HCT116 (cell line): Measurements from ENCODE around the gene ALKBH7. TPM values are rescaled to one million over a fixed set of nuclear protein-coding genes. Genes with fewer than 3 reads are reported as not detected.

Source experiments
- ATAC-seq: fragments of 200-7000 bp; cut with Tn5 transposase; 2 replicates; pipeline ENCODE4 v1.9.1; 2020; ENCODE audit warnings: mild to moderate bottlenecking, moderate library complexity
- BruUV-seq: library from RNA; stranded (reverse); fragments of 400-500 nt; replicated peaks from 2 replicates; lab custom pipeline; 2021; lab: Mats Ljungman, UMichigan
- CTCF ChIA-PET: fragments of 300-600 bp; sonication (Branson Sonifier 250); formaldehyde crosslinking; loops from one replicate; lab custom pipeline; 2021; ENCODE audit warnings: antibody characterized with exemption; lab: Charles Lee
- POLR2A ChIA-PET: fragments of 300-600, 350-600 bp; sonication (Branson Sonifier 250); formaldehyde crosslinking; loops from one replicate; lab custom pipeline; 2021; ENCODE audit warnings: antibody characterized with exemption; lab: Charles Lee
- RAD21 ChIA-PET, 2 experiments: fragments of 300-600 bp; sonication (Branson Sonifier 250); formaldehyde crosslinking; loops; one replicate each; lab custom pipeline; 2023; ENCODE audit warnings: low total read pairs in 2 of 2; ENCODE audit not compliant: uncharacterized antibody in 2 of 2, unreplicated experiment in 2 of 2, low non-redundant PET in 1 of 2; lab: Charles Lee
- DNase-seq: peaks from one replicate; pipeline ENCODE4 v3.0.0-alpha.2; 2010; ENCODE audit warnings: low read depth, low spot score
- H2AFZ ChIP-seq: fragments of 200-600 bp; shearing (Covaris generic), sonication (generic); 2 replicates; pipeline ENCODE4 v1.6.1; 2017; ENCODE audit warnings: low read depth, mixed run types, mixed read lengths, antibody characterized with exemption, low read length; ENCODE audit not compliant: poor library complexity, severe bottlenecking
- H3K27ac ChIP-seq: 2 replicates; pipeline ENCODE4 v1.5.1; 2012; ENCODE audit warnings: low read depth, low read length
- H3K27me3 ChIP-seq: fragments of 200-600 bp; sonication (generic); 2 replicates; pipeline ENCODE4 v1.6.1; 2016; ENCODE audit warnings: mixed run types, low read length, mixed read lengths; ENCODE audit not compliant: insufficient read depth
- H3K36me3 ChIP-seq, 2 experiments: fragments of 200-500 bp in 1 of 2; fragments of 200-600 bp in 1 of 2; sonication (Bioruptor generic) in 1 of 2; sonication (generic) in 1 of 2; 2 replicates each; pipeline versions ENCODE4 v1.5.1 to v1.6.1; 2014 to 2016; ENCODE audit warnings: low read length in 2 of 2, inconsistent platforms in 1 of 2, mixed read lengths in 1 of 2, mixed run types in 1 of 2; ENCODE audit not compliant: insufficient read depth in 2 of 2, control insufficient read depth in 1 of 2
- H3K4me1 ChIP-seq, 2 experiments: fragments of 200-600 bp in 1 of 2; sonication (generic) in 1 of 2; 2 replicates each; pipeline versions ENCODE4 v1.5.1 to v1.6.1; 2012 to 2017; ENCODE audit warnings: low read length in 2 of 2, inconsistent platforms in 1 of 2, mild to moderate bottlenecking in 1 of 2, mixed read lengths in 1 of 2, mixed run types in 1 of 2, moderate library complexity in 1 of 2; ENCODE audit not compliant: insufficient read depth in 2 of 2, control insufficient read depth in 1 of 2
- H3K4me2 ChIP-seq: fragments of 200-600 bp; sonication (generic); 2 replicates; pipeline ENCODE4 v1.6.1; 2017; ENCODE audit warnings: mixed run types, low read length, mixed read lengths
- H3K4me3 ChIP-seq, 2 experiments: fragments of 200-600 bp in 1 of 2; sonication (generic) in 1 of 2; replicated peaks in 1 of 2; 2 replicates each; pipeline ENCODE4 v1.5.1; 2011 to 2016; ENCODE audit warnings: low read length in 2 of 2, control low read depth in 1 of 2, low read depth in 1 of 2, mild to moderate bottlenecking in 1 of 2, mixed read lengths in 1 of 2, mixed run types in 1 of 2
- H3K79me2 ChIP-seq: fragments of 200-600 bp; sonication (generic); 2 replicates; pipeline ENCODE4 v1.6.1; 2017; ENCODE audit warnings: mild to moderate bottlenecking, mixed run types, low read length, moderate library complexity, mixed read lengths; ENCODE audit not compliant: insufficient read depth
- H3K9ac ChIP-seq: fragments of 200-600 bp; sonication (generic); 2 replicates; pipeline ENCODE4 v1.6.1; 2016; ENCODE audit warnings: low read length, mixed read lengths
- H3K9me2 ChIP-seq: fragments of 200-600 bp; sonication (generic), shearing (Covaris generic); 2 replicates; pipeline ENCODE4 v1.6.1; 2017; ENCODE audit warnings: mixed run types, mild to moderate bottlenecking, moderate library complexity; ENCODE audit not compliant: insufficient read depth
- H3K9me3 ChIP-seq, 2 experiments: fragments of 200-500 bp in 1 of 2; fragments of 200-600 bp in 1 of 2; sonication (Bioruptor generic) in 1 of 2; sonication (generic) in 1 of 2; 2 replicates each; pipeline ENCODE4 v1.6.1; 2014 to 2017; ENCODE audit warnings: low read length in 2 of 2, mixed read lengths in 2 of 2, inconsistent platforms in 1 of 2, low read depth in 1 of 2, mild to moderate bottlenecking in 1 of 2, mixed run types in 1 of 2, moderate library complexity in 1 of 2; ENCODE audit not compliant: control insufficient read depth in 1 of 2, insufficient read depth in 1 of 2
- H4K20me1 ChIP-seq: fragments of 200-600 bp; sonication (generic), shearing (Covaris generic); 2 replicates; pipeline ENCODE4 v1.6.1; 2017; ENCODE audit warnings: mixed run types, mild to moderate bottlenecking, moderate library complexity; ENCODE audit not compliant: insufficient read depth
- EZH2 ChIP-seq: fragments of 200-600 bp; sonication (generic); IDR thresholded peaks from 2 replicates; pipeline ENCODE4 v1.6.1; 2017; ENCODE audit warnings: antibody characterized with exemption, mixed run types
- JUND ChIP-seq: IDR thresholded peaks from 2 replicates; pipeline ENCODE4 v1.6.1; 2012
- SIN3A ChIP-seq: IDR thresholded peaks from 2 replicates; pipeline ENCODE4 v1.6.1; 2012; ENCODE audit warnings: low read depth
- SRF ChIP-seq: IDR thresholded peaks from 2 replicates; pipeline ENCODE4 v1.6.1; 2012; ENCODE audit warnings: low read depth
- TCF7L2 ChIP-seq: IDR thresholded peaks from 2 replicates; pipeline ENCODE4 v1.7.0; 2011; ENCODE audit warnings: borderline replicate concordance, inconsistent platforms; ENCODE audit not compliant: insufficient read depth, insufficient read length; ENCODE audit errors: extremely low read depth
- ZFX ChIP-seq: fragments of 450-650 bp; IDR thresholded peaks from 2 replicates; pipeline ENCODE4 v1.6.1; 2017
- intact Hi-C: fragments of 100-400 bp; cut with micrococcal nuclease; formaldehyde crosslinking; loops from 2 replicates; pipeline ENCODE4 v1.10.0; 2022
- total RNA-seq: library from RNA; stranded (reverse); gene quantifications from one replicate; pipeline ENCODE4 v1.2.1, GENCODE V29; 2021; ENCODE audit not compliant: unreplicated experiment
- TF ChIP-seq, protein P1 (sequence below): IDR thresholded peaks from 2 replicates; pipeline ENCODE4 v1.6.1; 2012
- TF ChIP-seq, protein P2 (sequence below), 3 experiments: fragments of 200-600 bp in 1 of 3; sonication (generic) in 1 of 3; IDR thresholded peaks in 2 of 3; conservative IDR thresholded peaks in 1 of 3; 2 replicates each; pipeline ENCODE4 v1.5.1; 2012 to 2017; ENCODE audit warnings: low read depth in 2 of 3, low read length in 2 of 3, antibody characterized with exemption in 1 of 3, borderline replicate concordance in 1 of 3, control low read depth in 1 of 3, mild to moderate bottlenecking in 1 of 3, mixed read lengths in 1 of 3, mixed run types in 1 of 3, moderate library complexity in 1 of 3; ENCODE audit not compliant: insufficient read depth in 1 of 3
- TF ChIP-seq, protein P3 (sequence below): IDR thresholded peaks from 2 replicates; pipeline ENCODE4 v1.6.1; 2011; ENCODE audit warnings: mild to moderate bottlenecking, low read length, moderate library complexity; ENCODE audit not compliant: insufficient replicate concordance; ENCODE audit errors: extremely low read depth
- TF ChIP-seq, protein P4 (sequence below): IDR thresholded peaks from 2 replicates; pipeline ENCODE4 v1.6.1; 2012; ENCODE audit warnings: low read depth

Gene ALKBH7
- total RNA-seq, 1 experiment from 2014 or later: 57.1 TPM

DNA sequence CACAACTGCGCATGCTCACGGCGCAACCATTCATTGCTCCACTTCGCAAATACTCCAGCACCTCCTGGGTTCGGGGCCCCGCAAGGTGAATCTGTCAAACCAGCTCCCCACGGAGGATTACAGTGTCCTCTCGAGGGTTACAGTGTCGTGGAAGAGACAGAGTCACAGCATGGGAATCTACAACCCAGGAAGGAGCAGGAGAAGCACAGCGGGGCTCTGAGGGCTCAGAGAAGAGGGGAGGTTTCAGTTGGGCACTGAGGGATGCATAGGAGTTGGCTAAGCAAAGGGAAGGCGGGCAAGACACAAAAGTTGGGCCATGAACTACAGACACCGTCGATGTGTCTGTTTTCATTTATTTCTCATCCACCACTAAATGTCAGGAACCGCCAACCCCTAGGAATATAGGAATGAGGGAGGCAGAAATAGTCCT is 21.4 kb downstream of the ALKBH7 start:
- no peaks in the 10 kb centered on the region for H3K9me3 ChIP-seq
- peaks cover 32% of the 10 kb centered on the region for H3K79me2 ChIP-seq
- ChIA-PET CTCF (no interaction called here), POLR2A (interaction anchor here (0.6 kb wide), 1 partner anchor 21 kb away, joined by 9 read pairs; the partner anchor contains the start of gene ALKBH7), RAD21 (interaction anchor here in 1 of 2 experiments (1.0 kb wide), 1 partner anchor 31 kb away, joined by 3 read pairs; the partner anchor contains the start of gene KHSRP)
- no peaks in the 10 kb centered on the region for H3K9me2 ChIP-seq
- peak overlapping the region; percentile 79 for H3K4me2 ChIP-seq
- H4K20me1 ChIP-seq: no peaks in the 10 kb centered on the region
- H3K27ac ChIP-seq: peak overlapping the region; percentile 71
- ATAC-seq (peak; percentile 9), DNase-seq (no peak)
- peak overlapping the region; percentile 90 for H3K9ac ChIP-seq
- peak overlapping the region; percentile 69 to 90 for H3K4me3 ChIP-seq
- TSS peak; percentile 83 for BruUV-seq
- H3K27me3 ChIP-seq: no peaks in the 10 kb centered on the region
- TF ChIP-seq EZH2: no peak
- TF ChIP-seq JUND: no peak
- TF ChIP-seq SRF: no peak
- TF ChIP-seq, protein P1, sequence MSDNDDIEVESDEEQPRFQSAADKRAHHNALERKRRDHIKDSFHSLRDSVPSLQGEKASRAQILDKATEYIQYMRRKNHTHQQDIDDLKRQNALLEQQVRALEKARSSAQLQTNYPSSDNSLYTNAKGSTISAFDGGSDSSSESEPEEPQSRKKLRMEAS: no peak
- TF ChIP-seq, protein P2, sequence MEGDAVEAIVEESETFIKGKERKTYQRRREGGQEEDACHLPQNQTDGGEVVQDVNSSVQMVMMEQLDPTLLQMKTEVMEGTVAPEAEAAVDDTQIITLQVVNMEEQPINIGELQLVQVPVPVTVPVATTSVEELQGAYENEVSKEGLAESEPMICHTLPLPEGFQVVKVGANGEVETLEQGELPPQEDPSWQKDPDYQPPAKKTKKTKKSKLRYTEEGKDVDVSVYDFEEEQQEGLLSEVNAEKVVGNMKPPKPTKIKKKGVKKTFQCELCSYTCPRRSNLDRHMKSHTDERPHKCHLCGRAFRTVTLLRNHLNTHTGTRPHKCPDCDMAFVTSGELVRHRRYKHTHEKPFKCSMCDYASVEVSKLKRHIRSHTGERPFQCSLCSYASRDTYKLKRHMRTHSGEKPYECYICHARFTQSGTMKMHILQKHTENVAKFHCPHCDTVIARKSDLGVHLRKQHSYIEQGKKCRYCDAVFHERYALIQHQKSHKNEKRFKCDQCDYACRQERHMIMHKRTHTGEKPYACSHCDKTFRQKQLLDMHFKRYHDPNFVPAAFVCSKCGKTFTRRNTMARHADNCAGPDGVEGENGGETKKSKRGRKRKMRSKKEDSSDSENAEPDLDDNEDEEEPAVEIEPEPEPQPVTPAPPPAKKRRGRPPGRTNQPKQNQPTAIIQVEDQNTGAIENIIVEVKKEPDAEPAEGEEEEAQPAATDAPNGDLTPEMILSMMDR (IDR thresholded peaks at IDR 0.05 in 2 of 3, conservative IDR thresholded peaks at IDR 0.05 in 1 of 3; ENCODE audit: borderline replicate concordance in 1 of 3, insufficient read depth in 1 of 3, low read depth in 2 of 3, low read length in 2 of 3): no peak
- TF ChIP-seq, protein P3, sequence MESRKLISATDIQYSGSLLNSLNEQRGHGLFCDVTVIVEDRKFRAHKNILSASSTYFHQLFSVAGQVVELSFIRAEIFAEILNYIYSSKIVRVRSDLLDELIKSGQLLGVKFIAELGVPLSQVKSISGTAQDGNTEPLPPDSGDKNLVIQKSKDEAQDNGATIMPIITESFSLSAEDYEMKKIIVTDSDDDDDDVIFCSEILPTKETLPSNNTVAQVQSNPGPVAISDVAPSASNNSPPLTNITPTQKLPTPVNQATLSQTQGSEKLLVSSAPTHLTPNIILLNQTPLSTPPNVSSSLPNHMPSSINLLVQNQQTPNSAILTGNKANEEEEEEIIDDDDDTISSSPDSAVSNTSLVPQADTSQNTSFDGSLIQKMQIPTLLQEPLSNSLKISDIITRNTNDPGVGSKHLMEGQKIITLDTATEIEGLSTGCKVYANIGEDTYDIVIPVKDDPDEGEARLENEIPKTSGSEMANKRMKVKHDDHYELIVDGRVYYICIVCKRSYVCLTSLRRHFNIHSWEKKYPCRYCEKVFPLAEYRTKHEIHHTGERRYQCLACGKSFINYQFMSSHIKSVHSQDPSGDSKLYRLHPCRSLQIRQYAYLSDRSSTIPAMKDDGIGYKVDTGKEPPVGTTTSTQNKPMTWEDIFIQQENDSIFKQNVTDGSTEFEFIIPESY: no peak
- TF ChIP-seq, protein P4, sequence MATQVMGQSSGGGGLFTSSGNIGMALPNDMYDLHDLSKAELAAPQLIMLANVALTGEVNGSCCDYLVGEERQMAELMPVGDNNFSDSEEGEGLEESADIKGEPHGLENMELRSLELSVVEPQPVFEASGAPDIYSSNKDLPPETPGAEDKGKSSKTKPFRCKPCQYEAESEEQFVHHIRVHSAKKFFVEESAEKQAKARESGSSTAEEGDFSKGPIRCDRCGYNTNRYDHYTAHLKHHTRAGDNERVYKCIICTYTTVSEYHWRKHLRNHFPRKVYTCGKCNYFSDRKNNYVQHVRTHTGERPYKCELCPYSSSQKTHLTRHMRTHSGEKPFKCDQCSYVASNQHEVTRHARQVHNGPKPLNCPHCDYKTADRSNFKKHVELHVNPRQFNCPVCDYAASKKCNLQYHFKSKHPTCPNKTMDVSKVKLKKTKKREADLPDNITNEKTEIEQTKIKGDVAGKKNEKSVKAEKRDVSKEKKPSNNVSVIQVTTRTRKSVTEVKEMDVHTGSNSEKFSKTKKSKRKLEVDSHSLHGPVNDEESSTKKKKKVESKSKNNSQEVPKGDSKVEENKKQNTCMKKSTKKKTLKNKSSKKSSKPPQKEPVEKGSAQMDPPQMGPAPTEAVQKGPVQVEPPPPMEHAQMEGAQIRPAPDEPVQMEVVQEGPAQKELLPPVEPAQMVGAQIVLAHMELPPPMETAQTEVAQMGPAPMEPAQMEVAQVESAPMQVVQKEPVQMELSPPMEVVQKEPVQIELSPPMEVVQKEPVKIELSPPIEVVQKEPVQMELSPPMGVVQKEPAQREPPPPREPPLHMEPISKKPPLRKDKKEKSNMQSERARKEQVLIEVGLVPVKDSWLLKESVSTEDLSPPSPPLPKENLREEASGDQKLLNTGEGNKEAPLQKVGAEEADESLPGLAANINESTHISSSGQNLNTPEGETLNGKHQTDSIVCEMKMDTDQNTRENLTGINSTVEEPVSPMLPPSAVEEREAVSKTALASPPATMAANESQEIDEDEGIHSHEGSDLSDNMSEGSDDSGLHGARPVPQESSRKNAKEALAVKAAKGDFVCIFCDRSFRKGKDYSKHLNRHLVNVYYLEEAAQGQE: no peak
- TF ChIP-seq SIN3A: no peak
- TF ChIP-seq ZFX: no peak
- no peak for TF ChIP-seq TCF7L2
- intact Hi-C loops: no loop called here
- peak overlapping the region; percentile 44 for H2AFZ ChIP-seq
- peaks cover 8 to 21% of the 10 kb centered on the region in 2 experiments for H3K4me1 ChIP-seq
- peaks cover 10 to 12% of the 10 kb centered on the region in 2 experiments; a peak in 2 of 4 replicates for H3K36me3 ChIP-seq
